NCI-H345 (cell line): Measurements from ENCODE around the gene PTBP2.

Experiments
- DNase-seq: peaks from one replicate; lab custom pipeline; 2025; lab: John Stamatoyannopoulos, UW

The PTBP2 gene

DNA sequence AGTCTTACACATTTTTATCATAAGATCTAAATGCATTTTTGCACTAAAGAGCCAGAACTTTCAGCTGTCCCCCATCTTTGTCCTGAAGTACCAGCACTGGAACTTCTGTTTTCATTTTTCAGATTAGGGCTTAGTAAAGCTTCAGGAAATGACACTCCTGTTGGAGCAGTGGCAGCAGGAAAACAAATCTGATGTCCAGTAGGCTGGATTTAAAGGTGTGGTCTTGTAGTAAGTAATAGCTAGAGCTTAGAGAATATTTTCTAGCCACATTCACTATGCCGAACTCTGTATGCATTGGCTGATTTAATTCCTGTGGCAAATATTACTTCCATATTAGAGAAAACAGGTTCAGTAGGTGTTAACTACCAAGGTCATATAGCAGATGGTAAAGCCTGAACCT lies 103.6 kb downstream of the PTBP2 start:
- DNase-seq = no peak

GRCh38 chr1:96825950-96826576 lies 104.5 kb downstream of the PTBP2 start:
- DNase-seq = no peak

GRCh38 chr1:96833376-96833775 lies 111.8 kb downstream of the PTBP2 start:
- no peak for DNase-seq

DNA sequence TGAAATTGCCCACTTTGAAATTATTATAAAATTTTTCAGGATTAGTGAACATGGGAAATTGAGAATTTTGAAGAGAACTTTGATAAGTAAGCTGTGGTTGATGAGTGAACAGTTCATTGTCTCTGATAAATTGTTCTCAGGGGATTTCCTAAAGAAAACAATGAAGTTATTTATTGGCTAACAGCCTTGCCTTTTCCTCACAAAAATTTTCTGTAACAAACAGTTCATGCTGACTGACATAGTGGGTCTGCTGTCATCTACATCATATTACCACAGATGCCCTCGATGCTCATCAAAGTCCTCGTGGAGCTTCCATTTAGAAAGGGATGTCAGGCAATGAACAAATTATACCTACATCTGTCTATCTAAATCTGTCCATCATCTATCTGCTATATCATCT lies 113.4 kb downstream of the PTBP2 start:
- no peak for DNase-seq

DNA sequence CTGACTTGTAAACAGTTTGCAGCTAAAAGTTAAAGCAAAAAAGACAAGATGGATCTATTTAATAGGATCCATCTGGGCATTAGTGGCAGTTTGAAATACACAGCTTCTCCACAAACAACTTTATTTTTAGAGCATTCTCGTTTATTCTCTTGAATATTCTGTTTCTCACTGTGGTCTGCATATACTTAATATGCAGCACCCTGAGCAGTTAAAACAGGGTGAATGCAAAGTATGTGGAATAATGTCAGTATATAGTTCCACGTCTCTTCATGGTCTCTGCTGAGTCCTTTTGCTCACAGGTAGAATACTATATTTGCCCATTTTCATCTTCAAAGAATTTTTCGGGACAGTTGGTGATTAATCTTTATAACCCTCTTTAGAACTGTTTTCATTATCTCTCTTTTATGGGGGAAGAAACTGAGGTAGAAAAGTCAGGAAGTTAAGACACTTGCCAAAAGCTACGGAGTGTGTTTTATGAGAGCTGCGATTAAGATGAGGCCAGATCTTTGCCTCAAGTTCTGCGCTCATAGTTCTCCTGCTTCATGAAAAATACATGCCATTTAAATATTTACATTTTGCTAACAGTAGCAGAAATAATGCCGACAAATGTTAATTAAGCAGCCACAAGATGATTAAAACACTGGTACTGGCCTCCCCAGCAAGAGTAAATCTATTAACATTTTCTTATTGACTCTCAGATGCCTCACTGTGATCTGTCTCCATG lies 115.6 kb downstream of the PTBP2 start:
- no peak for DNase-seq

- no peak for DNase-seq
Observed at GRCh38 chr1:96837781-96838216, 116.2 kb downstream of the PTBP2 start.

DNA sequence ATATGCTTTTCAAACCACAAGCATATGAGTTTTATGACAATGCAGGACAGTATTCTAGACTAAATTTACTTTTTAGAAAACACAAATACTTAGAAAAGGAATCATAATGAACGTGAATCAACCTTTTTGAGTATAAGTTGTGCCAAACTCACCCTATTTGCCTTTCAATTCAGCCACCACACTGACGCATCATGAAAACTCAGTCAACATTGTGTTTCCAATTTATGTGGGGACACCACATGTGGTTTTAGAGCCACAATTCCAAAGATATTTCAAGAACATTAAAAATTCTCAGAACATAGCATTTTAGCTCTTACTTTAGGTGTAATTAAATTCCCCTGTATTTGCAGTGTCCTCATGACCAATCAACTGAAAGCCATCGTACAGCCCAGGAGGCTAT lies 118.8 kb downstream of the PTBP2 start:
- no peak for DNase-seq

DNA sequence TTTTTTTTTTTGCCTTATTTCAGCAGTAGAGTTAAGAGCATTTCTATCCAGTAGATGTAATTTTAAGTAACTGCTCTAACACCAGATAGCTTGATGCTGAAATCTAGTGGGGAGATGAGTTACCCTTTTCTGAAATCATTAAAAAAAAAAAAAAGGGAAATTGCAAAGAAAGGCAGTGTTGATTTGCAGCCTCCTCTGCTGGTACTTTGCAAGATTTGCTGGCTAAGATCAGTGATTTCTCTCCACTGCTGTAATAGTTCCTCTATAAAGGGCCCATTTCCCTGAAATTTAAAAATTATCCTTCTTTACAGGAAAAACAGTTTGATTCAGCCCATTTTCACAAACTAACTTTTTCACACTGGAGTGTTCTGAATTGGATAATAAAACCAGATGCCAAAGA lies 120.6 kb downstream of the PTBP2 start:
- no peak for DNase-seq

DNA sequence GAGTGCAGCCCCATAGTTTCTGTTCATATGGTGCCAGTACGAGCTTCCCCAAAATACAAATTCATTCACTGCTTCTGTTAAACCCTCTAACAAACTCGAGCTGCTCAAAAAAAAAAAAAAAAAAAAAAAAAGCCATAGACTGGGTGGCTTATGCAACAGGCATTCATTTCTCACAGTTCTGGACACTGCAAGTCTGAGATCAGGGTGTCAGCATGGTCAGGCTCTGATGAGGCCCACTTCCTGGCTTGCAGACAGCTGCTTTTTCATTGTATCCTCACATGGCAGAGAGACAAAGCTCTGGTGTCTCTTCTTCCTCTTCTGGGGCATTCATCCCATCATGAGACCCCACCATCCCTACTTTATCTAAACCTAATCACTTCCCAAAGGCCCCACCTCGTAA lies 121.6 kb downstream of the PTBP2 start:
- DNase-seq = no peak

GRCh38 chr1:96843601-96844000 lies 122.0 kb downstream of the PTBP2 start:
- DNase-seq = no peak

DNA sequence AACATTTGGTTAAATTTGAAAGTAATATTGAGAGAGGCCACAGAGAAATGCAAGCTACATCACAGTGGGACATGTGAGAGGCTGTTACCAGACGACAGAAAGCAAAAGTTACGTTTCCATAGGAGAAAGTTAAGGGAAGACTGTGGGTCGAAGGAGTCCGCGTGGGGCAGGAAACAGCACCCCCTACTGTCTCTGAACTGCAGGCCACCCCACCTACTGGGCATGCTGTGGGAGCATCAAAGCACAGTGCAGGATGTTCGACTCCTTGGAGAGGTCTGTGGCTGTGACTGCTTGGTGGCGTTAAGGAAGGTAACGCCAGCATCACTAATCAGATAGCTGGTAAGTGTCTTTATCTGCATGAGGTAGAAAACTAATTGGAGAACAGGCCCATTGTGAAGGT lies 123.9 kb downstream of the PTBP2 start:
- no peak for DNase-seq

DNA sequence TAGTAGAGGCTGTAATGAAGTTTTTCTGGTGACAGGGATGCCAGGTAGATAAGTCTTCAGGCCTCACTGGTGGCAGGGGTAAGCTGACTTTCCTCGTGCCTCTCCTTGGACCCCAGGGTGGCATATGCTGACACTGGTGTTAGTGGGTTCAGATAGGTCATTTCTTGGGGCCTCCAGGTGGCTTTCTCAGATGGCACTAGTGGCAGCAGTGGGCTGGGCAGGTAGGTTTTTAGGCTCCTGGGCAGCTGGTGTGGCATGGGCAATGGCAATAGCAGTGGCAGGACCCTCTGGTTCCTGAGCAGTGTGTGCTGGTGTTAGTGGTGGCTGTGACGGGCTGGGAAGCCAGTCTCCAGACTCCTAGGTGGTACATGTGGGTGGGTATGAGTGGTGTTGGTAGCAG lies 140.3 kb downstream of the PTBP2 start:
- no peak for DNase-seq

DNA sequence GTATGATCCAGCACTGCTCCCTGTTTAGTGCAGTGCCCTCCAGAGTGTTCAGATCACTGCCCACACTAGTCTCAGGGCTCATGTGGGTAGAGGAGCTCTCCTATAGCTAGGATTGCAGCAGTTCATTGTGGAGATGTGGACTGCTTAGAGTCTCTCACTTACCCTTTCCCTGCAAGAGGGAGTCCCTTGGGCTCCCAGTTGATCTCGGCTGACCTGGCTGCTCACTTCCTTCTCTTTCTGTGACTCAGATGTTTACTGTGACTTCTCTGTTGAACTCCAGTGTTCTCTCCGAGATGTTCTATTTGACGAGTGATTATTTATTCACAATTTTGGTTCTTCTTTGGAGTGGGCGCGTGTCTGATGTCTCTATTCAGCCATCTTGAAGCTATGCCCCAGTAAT lies 141.9 kb downstream of the PTBP2 start:
- no peak for DNase-seq
